Keratinocyte (primary cell): ENCODE results near the gene SPRED2. TPM values are rescaled to one million over a fixed set of nuclear protein-coding genes. Genes with fewer than 3 reads are reported as not detected.

Experiments used
- DNase-seq: peaks from one replicate; pipeline ENCODE4 v3.0.0-alpha.2; 2011; ENCODE audit warnings: low read depth, missing footprints, low spot score
- FAIRE-seq: peaks from 2 replicates; lab custom pipeline; 2011; peaks lifted over from hg19 to GRCh38; lab: Jason Lieb, UNC
- H2AFZ ChIP-seq: 2 replicates; pipeline ENCODE4 v1.6.0; 2012; ENCODE audit warnings: low read length, control low read depth, inconsistent platforms; ENCODE audit not compliant: control insufficient read depth
- H3K27ac ChIP-seq: 2 replicates; pipeline ENCODE4 v1.5.1; 2011; ENCODE audit warnings: low read length; ENCODE audit not compliant: control insufficient read depth, insufficient read depth
- H3K27me3 ChIP-seq: 3 replicates; pipeline ENCODE4 v1.6.0; 2011; ENCODE audit warnings: low read length; ENCODE audit not compliant: control insufficient read depth, insufficient read depth; ENCODE audit errors: extremely low read depth
- H3K36me3 ChIP-seq, 2 experiments: 2 replicates in 1 of 2; 3 replicates in 1 of 2; pipeline ENCODE4 v1.5.1; 2011; ENCODE audit warnings: low read length in 2 of 2, mild to moderate bottlenecking in 1 of 2; ENCODE audit not compliant: control insufficient read depth in 2 of 2, insufficient read depth in 2 of 2; ENCODE audit errors: extremely low read depth in 1 of 2
- H3K4me1 ChIP-seq: 3 replicates; pipeline ENCODE4 v1.5.1; 2011; ENCODE audit warnings: low read length; ENCODE audit not compliant: control insufficient read depth, insufficient read depth; ENCODE audit errors: extremely low read depth
- H3K4me2 ChIP-seq: 3 replicates; pipeline ENCODE4 v1.6.0; 2011; ENCODE audit warnings: low read depth, low read length; ENCODE audit not compliant: control insufficient read depth, insufficient read depth; ENCODE audit errors: extremely low read depth
- H3K4me3 ChIP-seq, 3 experiments: fragments of 200-600 bp in 1 of 3; sonication (generic) in 1 of 3; 2 replicates in 2 of 3; 3 replicates in 1 of 3; pipeline ENCODE4 v1.5.1; 2011 to 2016; ENCODE audit warnings: low read length in 3 of 3, mild to moderate bottlenecking in 3 of 3, control low read depth in 2 of 3, inconsistent platforms in 1 of 3, low read depth in 1 of 3, mixed read lengths in 1 of 3, mixed run types in 1 of 3, moderate library complexity in 1 of 3; ENCODE audit not compliant: control insufficient read depth in 2 of 3, insufficient read depth in 2 of 3; ENCODE audit errors: extremely low read depth in 1 of 3
- H3K79me2 ChIP-seq: 2 replicates; pipeline ENCODE4 v1.6.0; 2012; ENCODE audit warnings: low read length; ENCODE audit not compliant: control insufficient read depth, insufficient read depth
- H3K9ac ChIP-seq: 3 replicates; pipeline ENCODE4 v1.6.0; 2011; ENCODE audit warnings: low read length; ENCODE audit not compliant: control insufficient read depth, insufficient read depth; ENCODE audit errors: extremely low read depth
- H3K9me1 ChIP-seq: 3 replicates; pipeline ENCODE4 v1.6.0; 2011; ENCODE audit warnings: low read length; ENCODE audit not compliant: control insufficient read depth, insufficient read depth; ENCODE audit errors: extremely low read depth
- H3K9me3 ChIP-seq: 2 replicates; pipeline ENCODE4 v1.5.1; 2012; ENCODE audit warnings: low read depth, low read length; ENCODE audit not compliant: control insufficient read depth
- H4K20me1 ChIP-seq: 3 replicates; pipeline ENCODE4 v1.6.0; 2011; ENCODE audit warnings: low read length; ENCODE audit not compliant: control insufficient read depth, insufficient read depth; ENCODE audit errors: extremely low read depth
- EZH2 ChIP-seq: IDR thresholded peaks from one replicate; pipeline ENCODE4 v1.6.1; 2012; ENCODE audit warnings: inconsistent platforms, mild to moderate bottlenecking, low read length, moderate library complexity
- dilution Hi-C: fragments of 300-500 bp; cut with MboI; formaldehyde crosslinking; loops from one replicate; pipeline ENCODE4 v1.7.0; 2020; ENCODE audit warnings: low sequenced_read_pairs; ENCODE audit not compliant: extremely low pct_ligation_motif_present
- polyA plus RNA-seq, 5 experiments: library from polyadenylated mRNA; depleted of rRNA in 3 of 5; stranded (reverse) in 3 of 5; stranded (forward) in 1 of 5; unstranded in 1 of 5; fragments of >200 nt; gene quantifications; 1 replicate in 1 of 5; 2 replicates in 3 of 5; 3 replicates in 1 of 5; pipeline versions ENCODE4 v1.2.1 to v1.2.3, GENCODE V29; 2011 to 2012; ENCODE audit warnings: missing spikeins in 2 of 5, low read depth in 1 of 5, low replicate concordance in 1 of 5
- TF ChIP-seq, protein P1 (sequence below), 3 experiments: IDR thresholded peaks in 1 of 3; conservative IDR thresholded peaks in 1 of 3; optimal IDR thresholded peaks in 1 of 3; 2 replicates in 2 of 3; 3 replicates in 1 of 3; pipeline versions ENCODE3 to v1.5.1; 2011; ENCODE audit warnings: low read length in 3 of 3, mild to moderate bottlenecking in 3 of 3, moderate library complexity in 2 of 3, control low read depth in 1 of 3, inconsistent platforms in 1 of 3; ENCODE audit not compliant: insufficient read depth in 2 of 3; ENCODE audit errors: extremely low read depth in 1 of 3

Gene SPRED2
- polyA plus RNA-seq, 1 donor (not counting 4 experiments of a cell fraction or from before 2014, with no cell fraction given): 26.8 TPM

DNA sequence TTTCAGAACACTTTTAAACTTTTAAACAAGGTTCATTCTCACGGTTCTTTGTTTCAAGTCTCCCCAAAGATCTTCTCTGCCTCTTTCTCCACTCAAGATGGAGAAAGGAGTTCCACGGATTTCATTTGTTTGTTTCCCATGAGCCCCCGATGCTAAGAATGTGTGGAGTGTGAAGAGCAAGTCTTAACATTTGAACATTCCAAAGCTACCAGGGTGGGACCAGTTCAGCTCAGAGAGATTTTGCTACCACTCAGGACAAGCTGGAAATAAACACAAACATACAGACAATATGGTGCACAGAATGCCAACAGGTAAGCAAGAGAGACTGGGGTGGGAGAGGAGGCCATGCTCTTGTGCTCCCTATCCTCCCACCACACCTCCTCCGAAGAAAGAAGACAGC is 56.7 kb downstream of the SPRED2 start:
- no peaks in the 10 kb centered on the region for H3K9me3 ChIP-seq
- TF ChIP-seq, protein P1, sequence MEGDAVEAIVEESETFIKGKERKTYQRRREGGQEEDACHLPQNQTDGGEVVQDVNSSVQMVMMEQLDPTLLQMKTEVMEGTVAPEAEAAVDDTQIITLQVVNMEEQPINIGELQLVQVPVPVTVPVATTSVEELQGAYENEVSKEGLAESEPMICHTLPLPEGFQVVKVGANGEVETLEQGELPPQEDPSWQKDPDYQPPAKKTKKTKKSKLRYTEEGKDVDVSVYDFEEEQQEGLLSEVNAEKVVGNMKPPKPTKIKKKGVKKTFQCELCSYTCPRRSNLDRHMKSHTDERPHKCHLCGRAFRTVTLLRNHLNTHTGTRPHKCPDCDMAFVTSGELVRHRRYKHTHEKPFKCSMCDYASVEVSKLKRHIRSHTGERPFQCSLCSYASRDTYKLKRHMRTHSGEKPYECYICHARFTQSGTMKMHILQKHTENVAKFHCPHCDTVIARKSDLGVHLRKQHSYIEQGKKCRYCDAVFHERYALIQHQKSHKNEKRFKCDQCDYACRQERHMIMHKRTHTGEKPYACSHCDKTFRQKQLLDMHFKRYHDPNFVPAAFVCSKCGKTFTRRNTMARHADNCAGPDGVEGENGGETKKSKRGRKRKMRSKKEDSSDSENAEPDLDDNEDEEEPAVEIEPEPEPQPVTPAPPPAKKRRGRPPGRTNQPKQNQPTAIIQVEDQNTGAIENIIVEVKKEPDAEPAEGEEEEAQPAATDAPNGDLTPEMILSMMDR (optimal IDR thresholded peaks at IDR 0.05 in 1 of 3, IDR thresholded peaks at IDR 0.05 in 1 of 3, conservative IDR thresholded peaks at IDR 0.05 in 1 of 3; ENCODE audit: extremely low read depth in 1 of 3, insufficient read depth in 2 of 3, low read length in 3 of 3): no peak
- no peak for TF ChIP-seq EZH2
- H2AFZ ChIP-seq: no peak overlapping the region
- DNase-seq: no peak
- peaks cover 5% of the 10 kb centered on the region for H3K9me1 ChIP-seq
- H3K27me3 ChIP-seq: no peaks in the 10 kb centered on the region
- no peak overlapping the region for H3K27ac ChIP-seq
- peaks cover 5 to 24% of the 10 kb centered on the region in 2 experiments for H3K36me3 ChIP-seq
- dilution Hi-C loops: no loop called here
- H3K9ac ChIP-seq: no peak overlapping the region
- H4K20me1 ChIP-seq: peaks cover 7% of the 10 kb centered on the region
- H3K4me2 ChIP-seq: no peak overlapping the region
- no peak overlapping the region for H3K4me3 ChIP-seq
- H3K79me2 ChIP-seq: peaks cover 82% of the 10 kb centered on the region
- no peak for FAIRE-seq
- peaks cover 56% of the 10 kb centered on the region for H3K4me1 ChIP-seq

DNA sequence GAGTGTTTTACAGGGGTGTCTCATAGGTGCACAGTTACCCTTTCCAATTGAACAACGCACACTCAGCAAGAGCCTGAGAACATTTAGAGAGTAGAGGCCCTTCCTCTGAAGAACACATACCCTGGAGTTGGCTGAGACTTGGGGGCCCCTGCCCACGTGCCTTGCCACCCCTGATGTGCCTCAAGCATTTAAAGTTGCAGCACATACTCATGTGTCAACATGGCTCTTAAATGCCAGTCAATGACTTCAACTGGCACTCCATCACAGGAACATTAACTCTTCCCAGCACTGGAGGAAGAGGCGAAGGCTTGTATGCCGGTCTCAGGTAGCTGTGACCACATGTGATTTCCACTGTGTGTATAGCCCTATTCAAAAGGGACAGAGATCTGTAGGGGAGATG is 57.4 kb downstream of the SPRED2 start:
- Histone ChIP-seq H2AFZ (no peak overlapping the region), H3K27ac (no peak overlapping the region), H3K9ac (no peak overlapping the region), H3K9me3 (no peaks in the 10 kb centered on the region), H4K20me1 (peaks cover 7% of the 10 kb centered on the region), H3K79me2 (peaks cover 89% of the 10 kb centered on the region), H3K4me2 (no peak overlapping the region), H3K27me3 (no peaks in the 10 kb centered on the region), H3K36me3 (peaks cover 4 to 22% of the 10 kb centered on the region in 2 experiments), H3K4me3 (no peak overlapping the region), H3K4me1 (peaks cover 49% of the 10 kb centered on the region), H3K9me1 (peaks cover 5% of the 10 kb centered on the region)
- no peak for FAIRE-seq
- dilution Hi-C loops: no loop called here
- DNase-seq: no peak
- no peak for TF ChIP-seq EZH2
- TF ChIP-seq, protein P1 (optimal IDR thresholded peaks at IDR 0.05 in 1 of 3, IDR thresholded peaks at IDR 0.05 in 1 of 3, conservative IDR thresholded peaks at IDR 0.05 in 1 of 3; ENCODE audit: extremely low read depth in 1 of 3, insufficient read depth in 2 of 3, low read length in 3 of 3): no peak
